HG02938 (cell line): ENCODE results near the gene BCL2.

ENCODE experiments used
- ATAC-seq: cut with Tn5 transposase; IDR thresholded peaks from one replicate; pipeline ENCODE4 v1.9.1; 2021; ENCODE audit warnings: mild to moderate bottlenecking, moderate library complexity; ENCODE audit not compliant: unreplicated experiment

The BCL2 gene

GRCh38 chr18:63260380-63260754, 59.2 kb downstream of the BCL2 start:
- ATAC-seq: no peak

GRCh38 chr18:63259567-63260379, 59.8 kb downstream of the BCL2 start:
- ATAC-seq: no peak

GRCh38 chr18:63258749-63259566, 60.6 kb downstream of the BCL2 start:
- no peak for ATAC-seq

GRCh38 chr18:63257453-63257852, 62.1 kb downstream of the BCL2 start:
- ATAC-seq: no peak

GRCh38 chr18:63255435-63255834, 64.1 kb downstream of the BCL2 start:
- ATAC-seq: no peak

GRCh38 chr18:63254716-63255399, 64.7 kb downstream of the BCL2 start:
- no peak for ATAC-seq

- ATAC-seq: no peak
These were observed 65.9 kb downstream of the BCL2 start for GRCh38 chr18:63253428-63254372.

GRCh38 chr18:63253014-63253413, 66.6 kb downstream of the BCL2 start:
- no peak for ATAC-seq

GRCh38 chr18:63249771-63250170, 69.8 kb downstream of the BCL2 start:
- ATAC-seq: no peak

GRCh38 chr18:63247926-63248325, 71.6 kb downstream of the BCL2 start:
- no peak for ATAC-seq

- ATAC-seq: no peak
These were observed 72.1 kb downstream of the BCL2 start for GRCh38 chr18:63247506-63247905.

- ATAC-seq: no peak
These were observed 74.0 kb downstream of the BCL2 start for GRCh38 chr18:63245600-63245999.

- ATAC-seq: no peak
These were observed 75.0 kb downstream of the BCL2 start for GRCh38 chr18:63244607-63245006.

GRCh38 chr18:63241760-63242159, 77.8 kb downstream of the BCL2 start:
- ATAC-seq: no peak

GRCh38 chr18:63241317-63241712, 78.3 kb downstream of the BCL2 start:
- ATAC-seq: no peak

GRCh38 chr18:63240531-63241316, 78.8 kb downstream of the BCL2 start:
- ATAC-seq: no peak

GRCh38 chr18:63238693-63239075, 80.9 kb downstream of the BCL2 start:
- no peak for ATAC-seq

- no peak for ATAC-seq
These were observed 81.5 kb downstream of the BCL2 start for GRCh38 chr18:63237881-63238692.
